Measurements from ENCODE around the gene SPATA19.

The SPATA19 gene

DNA sequence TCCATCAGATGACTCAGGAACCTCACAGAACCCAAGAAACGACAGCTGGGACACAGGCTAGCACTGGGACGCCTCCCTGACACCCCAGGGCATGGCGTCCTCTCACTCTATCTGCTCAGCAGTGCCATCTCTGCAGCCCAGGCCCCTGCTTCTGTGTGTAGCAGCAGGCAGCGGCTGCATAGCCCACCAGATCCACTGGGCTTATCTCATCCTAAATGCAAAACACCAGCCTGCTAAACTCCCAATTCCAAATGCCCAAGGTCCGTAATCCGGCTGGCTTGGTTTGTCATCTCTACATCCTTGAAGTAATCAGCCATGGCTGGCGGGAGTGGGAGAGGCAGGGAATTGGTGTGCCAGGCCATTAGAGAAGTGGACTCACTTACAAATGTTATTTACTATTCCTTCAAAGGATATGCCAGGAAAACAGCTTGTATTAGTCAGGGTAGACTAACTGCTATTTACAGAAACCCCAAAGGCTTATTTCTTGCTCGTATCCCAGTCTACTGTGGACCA, 30.7 kb downstream of the SPATA19 start:
- TF ChIP-seq, protein P1, sequence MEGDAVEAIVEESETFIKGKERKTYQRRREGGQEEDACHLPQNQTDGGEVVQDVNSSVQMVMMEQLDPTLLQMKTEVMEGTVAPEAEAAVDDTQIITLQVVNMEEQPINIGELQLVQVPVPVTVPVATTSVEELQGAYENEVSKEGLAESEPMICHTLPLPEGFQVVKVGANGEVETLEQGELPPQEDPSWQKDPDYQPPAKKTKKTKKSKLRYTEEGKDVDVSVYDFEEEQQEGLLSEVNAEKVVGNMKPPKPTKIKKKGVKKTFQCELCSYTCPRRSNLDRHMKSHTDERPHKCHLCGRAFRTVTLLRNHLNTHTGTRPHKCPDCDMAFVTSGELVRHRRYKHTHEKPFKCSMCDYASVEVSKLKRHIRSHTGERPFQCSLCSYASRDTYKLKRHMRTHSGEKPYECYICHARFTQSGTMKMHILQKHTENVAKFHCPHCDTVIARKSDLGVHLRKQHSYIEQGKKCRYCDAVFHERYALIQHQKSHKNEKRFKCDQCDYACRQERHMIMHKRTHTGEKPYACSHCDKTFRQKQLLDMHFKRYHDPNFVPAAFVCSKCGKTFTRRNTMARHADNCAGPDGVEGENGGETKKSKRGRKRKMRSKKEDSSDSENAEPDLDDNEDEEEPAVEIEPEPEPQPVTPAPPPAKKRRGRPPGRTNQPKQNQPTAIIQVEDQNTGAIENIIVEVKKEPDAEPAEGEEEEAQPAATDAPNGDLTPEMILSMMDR (IDR thresholded peaks at IDR 0.05) = no peak

DNA sequence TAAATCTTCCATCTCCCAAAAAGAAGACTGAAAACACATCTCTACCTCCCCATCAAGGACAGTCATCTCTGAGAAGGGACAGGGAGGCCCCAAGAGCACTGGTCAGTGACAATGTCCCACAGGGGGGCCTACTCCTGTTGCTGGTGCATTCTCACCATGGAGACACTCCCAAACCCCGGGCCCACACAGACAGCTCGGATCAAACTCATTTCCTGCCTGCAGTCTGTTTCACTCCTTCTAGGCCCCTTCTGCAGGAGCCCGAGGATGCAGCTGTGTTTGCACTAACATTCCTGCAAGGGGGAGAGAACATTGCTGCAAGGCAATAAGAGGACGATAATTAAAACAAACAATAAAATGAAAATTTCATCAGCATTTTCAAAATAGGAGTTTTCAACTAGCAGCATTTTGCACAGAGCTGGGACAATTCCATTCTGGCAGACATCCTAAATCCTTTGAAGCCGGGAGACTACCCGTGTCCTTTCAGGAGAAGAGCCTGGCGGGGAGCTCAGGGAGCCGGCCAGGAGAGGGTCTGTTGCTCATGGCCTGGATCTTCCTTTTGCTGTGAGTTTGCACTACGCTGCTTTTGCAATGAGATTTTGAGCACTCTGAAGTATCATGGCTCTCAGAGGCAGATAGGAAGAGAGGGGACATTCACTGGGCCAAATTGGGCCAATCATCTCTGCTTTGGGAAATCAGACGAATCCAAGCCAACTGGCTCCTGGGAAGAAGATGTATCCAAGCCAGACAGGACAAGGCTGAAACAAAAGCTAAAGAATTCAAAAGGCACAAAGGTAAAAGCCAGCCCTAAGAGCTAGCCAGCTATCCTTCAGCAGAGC, 33.2 kb downstream of the SPATA19 start:
- TF ChIP-seq, protein P1 (IDR thresholded peaks at IDR 0.05) = no peak

DNA sequence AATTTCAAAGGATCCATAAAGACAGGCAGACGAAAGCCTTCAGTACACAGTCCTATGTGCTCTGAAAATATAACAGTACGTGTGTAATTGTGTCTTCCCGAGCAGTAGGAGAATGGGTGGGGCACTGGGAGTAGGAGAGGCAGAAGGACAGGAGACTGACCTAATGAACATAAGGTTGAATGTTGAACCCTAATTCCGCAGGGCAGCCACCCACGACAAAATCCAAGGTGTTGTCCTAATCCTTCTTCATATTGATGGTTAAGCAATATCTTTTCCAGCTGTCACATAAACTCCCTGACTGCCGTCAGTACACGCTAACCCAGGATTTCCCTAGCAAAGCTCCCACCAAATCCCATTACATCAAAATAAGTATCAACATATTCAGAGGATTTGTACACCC, 34.5 kb downstream of the SPATA19 start:
- TF ChIP-seq, protein P1 (IDR thresholded peaks at IDR 0.05) = no peak

DNA sequence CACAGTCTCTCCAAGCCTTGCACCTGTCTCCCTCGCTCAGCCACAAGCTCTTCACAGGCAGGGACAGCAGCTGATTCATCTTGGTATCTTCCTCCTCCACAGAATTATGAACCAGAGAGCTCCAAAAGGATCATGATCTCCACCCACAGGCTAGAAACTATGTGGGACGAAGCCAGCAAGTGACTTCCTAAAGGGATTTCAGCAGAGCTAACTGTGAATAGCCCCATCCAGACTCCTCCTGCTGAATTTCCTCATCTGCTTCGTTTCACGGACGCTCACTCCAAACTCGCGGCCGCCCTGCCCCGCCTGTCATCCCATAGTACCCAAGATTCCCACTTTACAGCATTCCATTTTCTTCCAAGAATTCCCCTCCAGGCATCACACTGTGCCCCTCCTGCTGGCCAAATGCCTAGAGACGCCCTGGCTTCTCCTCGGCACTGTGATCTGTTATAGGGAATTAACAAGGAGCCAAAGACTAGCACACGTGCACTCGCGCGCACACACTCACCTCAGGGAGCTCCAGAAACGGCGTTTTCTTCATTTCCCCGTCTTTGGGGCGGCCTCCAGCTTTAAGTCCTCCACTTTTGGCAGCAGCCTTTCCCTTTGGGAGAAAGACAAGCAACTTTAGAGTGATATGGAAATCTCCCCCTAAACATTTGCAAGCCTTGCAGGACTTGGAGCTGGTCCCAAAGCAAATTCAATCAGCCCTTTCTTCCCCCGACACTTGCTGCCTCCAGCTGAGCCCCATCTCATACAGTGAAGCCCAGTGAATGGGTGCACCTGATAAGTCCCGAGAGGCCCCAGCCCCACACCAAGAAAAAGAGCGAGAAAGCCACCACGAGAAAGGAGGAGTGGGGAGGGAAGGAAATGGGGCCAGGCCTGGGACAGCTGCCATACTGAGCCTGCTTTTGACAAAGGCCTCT, 35.5 kb downstream of the SPATA19 start:
- TF ChIP-seq, protein P1 (IDR thresholded peaks at IDR 0.05) = no peak

DNA sequence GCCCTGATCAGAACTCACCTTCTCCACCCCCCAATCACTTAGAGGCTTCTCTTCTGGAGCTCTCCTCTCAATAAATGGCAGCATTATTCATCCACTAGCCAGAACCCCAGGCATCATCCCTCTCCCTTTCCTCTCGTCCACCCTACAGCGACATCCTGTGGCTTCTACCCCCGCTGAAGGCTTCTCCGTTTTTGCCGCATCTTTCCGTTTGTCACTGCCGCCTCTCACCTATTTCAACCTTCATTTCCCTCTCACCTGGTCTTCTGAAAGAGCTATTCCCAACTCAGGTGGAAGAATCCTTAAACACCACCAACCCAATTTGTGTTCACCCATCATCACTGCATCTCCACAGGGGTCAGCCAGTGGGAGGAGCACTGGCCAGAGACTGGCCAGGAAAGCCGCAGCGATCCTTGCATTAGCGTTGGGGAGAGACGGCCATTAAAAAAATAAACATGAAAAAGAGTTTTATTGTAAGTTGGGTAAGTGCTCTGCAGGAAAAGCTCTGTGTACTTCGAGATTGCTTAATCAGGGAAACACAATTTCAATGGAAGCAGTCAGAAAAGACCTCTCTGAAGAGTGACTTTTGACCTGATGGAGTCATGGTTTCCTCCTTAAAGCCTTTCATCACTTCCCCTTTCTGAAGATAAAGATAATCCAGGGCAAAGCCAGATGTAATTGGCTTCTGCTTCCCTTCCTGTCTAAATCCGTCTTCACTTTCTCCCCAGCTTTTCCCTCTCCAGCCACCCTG, 36.7 kb downstream of the SPATA19 start:
- TF ChIP-seq, protein P1 (IDR thresholded peaks at IDR 0.05) = no peak

DNA sequence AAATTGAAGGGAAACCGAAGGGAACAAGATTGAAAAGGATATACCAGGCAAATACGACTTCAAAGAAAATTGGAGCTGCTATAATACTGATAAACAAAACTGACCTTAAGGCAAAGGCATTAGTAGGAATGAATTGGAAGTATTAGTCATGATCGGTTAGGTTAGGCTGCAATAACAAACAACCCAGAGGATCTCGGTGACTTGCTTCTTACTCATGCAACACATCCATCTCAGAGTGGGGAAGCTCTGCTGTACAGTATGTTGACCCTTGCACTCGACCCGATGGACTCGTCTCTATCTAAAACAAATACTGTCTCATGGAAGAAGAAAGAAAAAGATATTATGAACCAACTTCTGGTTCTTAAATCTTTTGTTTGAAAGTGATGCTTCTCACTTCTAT, 42.3 kb downstream of the SPATA19 start:
- TF ChIP-seq, protein P1 (IDR thresholded peaks at IDR 0.05) = no peak

DNA sequence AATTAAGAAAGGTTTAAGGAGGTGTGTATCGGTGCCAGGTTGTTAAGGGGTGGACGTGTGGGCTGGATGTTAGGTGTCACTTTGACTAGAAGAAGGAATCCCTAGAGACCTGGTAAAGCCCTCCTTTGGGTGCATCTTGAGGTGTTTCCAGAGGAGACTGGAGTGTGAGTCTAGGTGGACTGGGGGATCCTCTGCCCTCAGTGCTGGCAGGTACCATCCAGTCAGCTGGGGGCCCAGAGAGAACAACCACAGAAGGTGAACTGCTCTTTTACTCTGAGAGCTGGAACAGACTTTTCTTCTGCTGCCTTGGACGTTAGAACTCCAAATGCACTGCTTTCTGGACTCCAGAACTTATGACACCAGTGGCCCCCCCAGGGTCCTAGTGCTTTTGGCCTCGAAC, 44.0 kb downstream of the SPATA19 start:
- TF ChIP-seq, protein P1 (IDR thresholded peaks at IDR 0.05) = no peak

Measured in LNCAP (cell line).